GM18499 (cell line): ENCODE results near the gene RBPJ.

Source experiments
- ATAC-seq: cut with Tn5 transposase; IDR thresholded peaks from one replicate; pipeline ENCODE4 v1.9.1; 2021; ENCODE audit warnings: moderate number of reproducible peaks; ENCODE audit not compliant: insufficient read depth, unreplicated experiment

Gene RBPJ

DNA sequence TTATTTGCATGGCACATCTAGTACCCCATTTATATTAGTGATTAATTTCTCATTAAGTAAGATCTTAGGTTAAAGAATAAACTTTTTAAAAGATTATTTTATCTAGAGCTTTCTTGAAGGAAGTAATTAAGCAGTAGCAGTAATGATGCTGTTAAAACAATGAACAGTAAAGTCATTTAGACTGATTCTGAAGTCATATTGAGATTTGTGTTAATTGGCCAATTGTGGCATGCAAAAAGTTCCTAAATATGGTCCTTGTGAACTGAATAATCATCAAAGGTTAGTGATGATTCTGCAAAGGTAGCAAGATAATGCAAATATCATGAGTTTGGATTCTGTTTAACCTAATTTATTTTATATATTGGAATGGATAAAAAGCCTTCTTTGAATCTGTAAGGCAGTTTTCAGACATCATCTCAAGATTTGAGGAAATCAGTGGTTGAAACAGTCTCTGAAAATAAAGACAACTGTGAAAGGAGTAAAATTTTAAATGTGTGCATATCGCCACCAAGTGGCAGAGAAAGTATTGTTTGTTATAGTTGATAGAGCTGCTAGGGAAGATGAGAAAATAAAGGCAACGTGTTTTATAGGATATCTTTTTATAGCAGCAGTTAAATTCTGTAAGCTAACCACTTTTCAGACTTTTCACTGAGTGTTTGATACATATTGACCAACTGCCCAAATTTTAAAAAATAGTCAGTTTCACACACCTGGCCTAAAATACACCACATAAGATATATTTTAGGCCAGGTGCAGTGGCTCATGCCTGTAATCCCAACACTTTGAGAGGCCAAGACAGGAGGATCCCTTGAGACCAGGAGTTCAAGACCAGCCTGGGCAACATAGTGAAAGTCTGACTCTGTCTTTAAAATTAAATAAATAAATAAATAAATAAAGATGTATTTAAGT, 89.8 kb downstream of the RBPJ start:
- ATAC-seq: peak; percentile 73

DNA sequence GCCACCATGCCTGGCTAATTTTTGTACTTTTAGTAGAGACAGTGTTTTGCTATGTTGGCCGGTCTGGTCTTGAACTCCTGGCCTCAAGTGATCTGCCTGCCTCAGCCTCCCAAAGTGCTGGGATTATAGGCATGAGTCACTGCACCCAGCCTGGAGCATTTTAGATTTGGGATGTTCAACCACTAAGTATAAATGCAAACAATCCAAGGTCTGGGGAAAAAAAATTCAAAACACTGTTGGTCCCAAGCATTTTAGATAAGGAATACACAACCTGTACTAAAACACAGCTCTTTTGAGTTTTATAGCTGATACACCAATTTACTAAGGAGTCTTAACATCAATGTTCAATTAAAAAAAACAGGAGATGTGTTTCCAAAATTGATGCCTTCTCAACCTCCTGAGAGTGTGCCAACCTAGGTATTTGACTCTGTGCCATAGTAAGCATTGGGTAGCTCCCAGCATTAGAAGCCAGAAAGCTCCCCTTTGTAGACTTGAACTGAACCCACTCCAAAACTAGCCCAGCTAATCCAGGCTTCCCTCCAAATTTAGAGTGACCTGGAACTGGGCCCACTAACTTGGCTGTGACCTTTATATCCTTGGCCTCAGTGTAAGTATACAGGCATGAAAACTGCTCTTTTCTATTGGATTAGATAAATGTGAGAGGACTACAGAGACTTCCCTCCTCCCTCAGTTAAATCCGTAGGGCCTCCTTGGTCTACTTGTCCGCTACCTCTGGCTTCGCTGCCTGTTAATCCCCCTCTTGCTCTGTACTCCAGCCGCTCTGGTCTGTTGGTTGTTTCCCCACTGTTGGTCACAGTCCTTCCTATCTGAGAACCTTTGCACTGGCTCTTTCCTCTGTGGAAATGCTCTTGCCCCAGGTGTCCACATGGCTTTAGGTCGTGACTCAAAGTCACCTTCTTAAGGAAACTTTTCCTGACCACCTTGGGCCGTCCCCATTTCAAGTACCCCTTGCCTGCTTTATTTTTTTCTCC, 91.9 kb downstream of the RBPJ start:
- ATAC-seq: no peak

- ATAC-seq: no peak
Observed at GRCh38 chr4:26413582-26413981, 92.8 kb downstream of the RBPJ start.

GRCh38 chr4:26418107-26418506, 97.3 kb downstream of the RBPJ start:
- no peak for ATAC-seq

GRCh38 chr4:26418850-26419249, 98.0 kb downstream of the RBPJ start:
- ATAC-seq: no peak

GRCh38 chr4:26420438-26420837, 99.6 kb downstream of the RBPJ start:
- ATAC-seq: no peak

GRCh38 chr4:26420913-26421312, 100.1 kb downstream of the RBPJ start:
- ATAC-seq: no peak

GRCh38 chr4:26424153-26424552, 103.3 kb downstream of the RBPJ start:
- no peak for ATAC-seq

DNA sequence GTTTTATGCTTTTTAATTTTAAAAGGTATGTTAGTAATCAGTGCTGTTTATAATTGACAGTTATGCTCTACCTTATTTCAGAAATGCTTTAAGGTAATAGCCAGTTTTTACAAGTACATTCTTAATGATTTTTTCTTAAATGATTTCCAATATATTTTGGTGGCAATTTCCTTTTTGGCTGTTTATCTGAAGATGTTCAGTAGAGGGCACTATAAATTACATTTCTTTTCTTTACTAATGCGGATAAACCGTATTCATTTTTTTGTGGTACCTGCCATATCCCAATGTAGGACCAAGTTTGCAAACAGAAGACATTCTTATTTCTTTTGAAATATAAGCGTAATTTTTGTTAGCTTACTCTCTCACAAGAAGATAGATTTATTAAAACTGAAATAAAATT, 104.0 kb downstream of the RBPJ start:
- no peak for ATAC-seq

DNA sequence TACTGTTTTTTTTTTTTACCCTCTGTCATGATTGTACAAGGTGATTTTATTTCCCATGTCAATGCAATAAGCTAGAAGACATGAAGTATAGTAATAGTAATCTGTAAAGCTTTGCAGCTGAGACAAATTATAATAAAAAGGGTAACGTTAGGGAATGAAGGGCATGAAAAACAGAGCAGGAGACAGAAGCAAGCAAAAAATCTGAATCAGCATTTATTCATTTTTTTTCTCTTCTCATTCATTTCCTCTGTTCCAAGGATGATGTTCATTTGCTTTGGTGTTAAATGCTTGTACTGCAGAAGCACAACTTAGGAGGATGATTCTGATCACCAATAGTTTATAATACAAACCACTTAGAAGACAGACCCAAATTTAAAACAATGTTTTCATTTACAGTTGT, 105.1 kb downstream of the RBPJ start:
- no peak for ATAC-seq

DNA sequence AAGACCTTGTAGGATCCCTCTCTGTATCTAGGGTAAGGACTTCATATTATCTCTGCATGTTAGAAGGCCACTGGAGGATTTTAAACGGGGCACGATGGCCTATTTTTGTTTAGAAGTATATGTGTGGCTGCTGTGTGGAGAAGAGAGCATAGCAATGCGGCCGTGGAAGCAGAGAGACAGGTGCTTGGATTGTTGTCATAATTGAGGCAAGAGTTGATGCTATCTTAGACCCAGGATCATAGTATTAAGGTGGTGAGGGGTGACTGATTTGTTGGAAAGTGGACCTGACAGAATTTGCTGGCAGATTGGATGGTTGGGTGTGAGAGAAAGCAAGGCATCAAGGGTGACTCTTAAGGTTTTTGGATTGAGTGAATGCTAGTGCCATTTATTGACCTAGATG, 106.1 kb downstream of the RBPJ start:
- no peak for ATAC-seq

DNA sequence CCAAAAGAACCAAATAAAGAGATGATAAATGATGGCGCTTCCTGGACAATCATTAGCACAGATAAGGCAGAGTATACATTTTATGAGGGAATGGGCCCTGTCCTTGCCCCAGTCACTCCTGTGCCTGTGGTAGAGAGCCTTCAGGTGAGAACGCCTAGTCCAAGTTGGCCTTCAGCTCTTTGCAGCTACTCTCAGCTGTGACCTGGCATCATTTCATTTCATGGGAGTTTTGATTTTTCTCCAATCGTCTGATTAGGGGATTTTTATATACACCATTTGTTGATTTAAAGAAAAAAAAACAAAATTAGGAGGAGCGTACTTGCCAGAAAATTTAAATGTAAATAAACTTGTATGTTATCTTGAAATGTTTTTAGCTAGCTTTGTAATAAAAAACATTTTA, 109.1 kb downstream of the RBPJ start:
- ATAC-seq: no peak

DNA sequence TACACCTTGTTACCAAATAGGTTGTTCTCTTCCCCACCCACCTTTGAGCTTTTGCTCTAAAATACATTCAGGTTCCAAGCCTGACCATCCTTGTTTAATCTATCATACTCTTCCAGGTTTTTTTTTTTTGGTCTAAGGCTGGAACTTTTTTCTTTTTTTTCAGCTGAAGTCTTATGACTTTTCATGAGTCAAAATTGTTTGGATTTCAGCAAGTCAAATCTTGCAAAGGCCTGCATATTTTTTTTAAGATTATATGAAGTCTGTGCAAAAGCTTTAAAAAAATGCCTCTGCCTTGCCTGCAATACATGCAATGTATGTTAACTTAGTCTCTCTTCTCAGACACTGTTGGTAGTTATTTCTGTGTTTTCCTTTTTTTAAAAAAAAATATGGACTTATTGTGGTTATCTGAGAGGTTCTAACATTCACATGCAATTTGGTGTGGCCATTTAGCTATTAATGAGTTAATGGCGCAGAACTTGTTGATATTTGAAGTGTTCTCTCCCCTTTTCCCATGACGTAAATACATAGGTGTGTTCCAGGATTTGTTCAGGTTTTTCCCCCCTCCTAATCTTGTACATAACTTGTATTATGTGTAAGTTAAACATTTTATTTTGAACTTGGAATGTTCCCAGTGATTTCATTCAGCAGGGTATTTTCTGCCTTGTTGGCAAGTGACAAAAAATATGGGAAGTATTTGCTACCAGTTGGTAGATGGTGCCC, 110.8 kb downstream of the RBPJ start:
- ATAC-seq: no peak

GRCh38 chr4:26432419-26432818, 111.6 kb downstream of the RBPJ start:
- ATAC-seq: no peak

DNA sequence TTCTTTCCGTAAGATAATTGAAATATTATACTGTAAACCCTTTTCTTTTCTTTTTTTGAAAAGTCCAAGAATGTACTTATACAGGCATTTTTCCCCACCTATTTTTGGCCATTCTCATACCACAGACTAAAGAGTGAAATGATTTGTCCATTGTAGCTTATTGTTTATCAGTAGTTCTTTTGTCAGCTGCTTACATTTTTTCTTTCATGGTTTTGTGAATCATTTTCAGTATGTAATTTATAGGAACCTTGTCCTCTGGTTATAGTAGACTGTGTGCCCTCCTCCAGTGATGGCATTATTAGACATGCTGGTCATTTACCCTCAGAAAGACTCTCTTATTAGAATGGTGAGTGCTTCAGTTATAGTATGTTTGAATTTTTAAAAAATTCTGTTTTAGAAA, 112.7 kb downstream of the RBPJ start:
- no peak for ATAC-seq

DNA sequence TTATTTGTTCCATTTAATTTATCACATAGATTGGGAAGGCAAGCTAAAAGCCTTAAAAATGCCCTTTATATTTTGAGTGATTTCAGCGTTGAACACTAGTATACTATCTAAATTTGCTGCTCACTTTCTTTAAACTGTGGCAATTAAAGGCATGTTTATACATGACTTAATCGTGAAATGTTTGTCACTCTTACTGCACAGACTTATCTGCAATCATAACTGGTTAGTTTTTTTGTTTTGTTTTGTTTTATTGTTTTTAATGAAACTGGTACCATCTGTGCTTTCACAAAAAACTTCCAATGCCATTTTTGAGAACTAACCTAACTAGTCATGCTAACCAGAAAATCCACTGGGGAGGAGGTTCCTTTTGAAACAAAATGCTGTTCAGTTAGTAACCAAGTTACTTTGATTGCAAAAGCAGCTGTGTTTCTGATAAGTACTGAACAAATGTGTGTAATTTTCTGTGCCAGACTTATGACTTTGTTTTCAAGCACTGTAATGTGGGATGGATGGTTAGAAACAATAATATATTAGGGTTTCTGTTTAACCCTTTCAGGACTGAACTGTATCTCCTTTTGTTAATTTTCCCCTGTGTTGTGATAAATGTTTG, 113.3 kb downstream of the RBPJ start:
- ATAC-seq: no peak

DNA sequence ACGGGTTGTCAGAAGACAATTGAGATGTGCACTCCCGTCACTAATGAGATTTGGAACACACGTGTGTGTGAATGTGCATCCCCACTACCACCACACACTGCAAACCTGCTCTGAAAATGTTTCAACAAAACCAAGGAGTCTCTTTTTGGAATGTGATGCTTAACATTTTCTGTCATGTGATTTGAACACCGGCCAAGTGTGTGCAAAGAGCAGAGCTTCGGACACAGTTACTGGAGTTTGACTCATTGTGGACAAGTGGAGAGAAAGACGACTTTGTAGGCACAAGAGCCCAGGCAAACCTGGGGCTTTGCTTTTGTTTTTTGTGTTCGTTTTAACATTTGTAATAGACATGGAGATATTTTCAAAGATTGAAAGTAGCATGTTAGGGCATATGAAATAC, 120.3 kb downstream of the RBPJ start:
- ATAC-seq: no peak

- ATAC-seq: no peak
Observed at GRCh38 chr4:26441771-26442170, 121.0 kb downstream of the RBPJ start.

- no peak for ATAC-seq
Observed at GRCh38 chr4:26447378-26447777, 126.6 kb downstream of the RBPJ start.

DNA sequence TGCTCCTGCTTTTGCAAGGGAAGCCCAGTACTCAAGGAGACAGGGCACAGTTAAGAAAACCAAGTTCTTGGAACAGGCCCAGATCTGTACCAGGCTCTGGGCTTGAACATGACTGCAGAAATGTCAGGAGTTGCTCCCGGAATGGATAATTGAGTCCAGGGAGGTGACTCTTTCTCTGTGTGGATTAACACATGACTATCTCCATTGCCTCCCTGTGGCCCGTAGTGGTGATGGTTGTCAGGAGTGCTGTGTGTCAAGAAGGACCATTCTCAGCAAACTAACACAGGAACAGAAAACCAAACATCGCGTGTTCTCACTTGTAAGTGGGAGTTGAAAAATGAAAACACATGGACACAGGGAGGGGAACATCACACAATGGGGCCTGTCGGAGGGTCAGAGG, 129.6 kb downstream of the RBPJ start:
- no peak for ATAC-seq
